GM18909 (cell line): ENCODE data around the gene TMEM109.
A peak's percentile ranks its signal among the peaks of the same experiment; 100 is the strongest.
"Not testable (repeated sequence)": the region's sequence is repeated elsewhere in the genome, so short reads cannot be mapped to it uniquely, and the experiment has no call there.

Experiments
- ATAC-seq: cut with Tn5 transposase; IDR thresholded peaks from one replicate; pipeline ENCODE4 v1.9.1; 2021; ENCODE audit warnings: mild to moderate bottlenecking; ENCODE audit not compliant: unreplicated experiment, poor library complexity

TMEM109 gene

DNA sequence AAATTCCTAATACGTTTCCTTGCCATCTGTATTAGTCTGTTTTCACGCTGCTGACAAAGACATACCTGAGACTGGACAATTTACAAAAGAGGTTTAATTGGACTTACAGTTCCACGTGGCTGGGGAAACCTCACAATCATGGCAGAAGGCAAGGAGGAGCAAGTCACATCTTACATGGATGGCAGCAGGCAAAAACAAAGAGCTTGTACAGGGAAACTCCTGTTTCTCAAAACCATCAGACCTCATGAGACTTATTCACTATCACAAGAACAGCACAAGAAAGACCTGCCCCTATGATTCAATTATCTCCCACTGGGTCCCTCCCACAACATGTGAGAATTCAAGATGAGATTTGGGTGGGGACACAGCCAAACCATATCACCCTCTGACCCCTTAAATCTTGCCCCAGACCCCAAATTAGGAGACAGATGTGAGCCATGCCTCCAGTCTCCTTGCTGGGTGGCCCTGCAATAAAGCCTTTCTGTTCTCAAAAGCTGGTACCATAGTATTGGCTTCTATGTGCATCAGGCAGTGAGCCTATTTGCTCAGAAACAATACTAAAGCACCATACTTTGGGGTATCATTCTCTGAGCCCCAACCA is 4.2 kb upstream of the TMEM109 start:
- not testable (repeated sequence) for ATAC-seq

DNA sequence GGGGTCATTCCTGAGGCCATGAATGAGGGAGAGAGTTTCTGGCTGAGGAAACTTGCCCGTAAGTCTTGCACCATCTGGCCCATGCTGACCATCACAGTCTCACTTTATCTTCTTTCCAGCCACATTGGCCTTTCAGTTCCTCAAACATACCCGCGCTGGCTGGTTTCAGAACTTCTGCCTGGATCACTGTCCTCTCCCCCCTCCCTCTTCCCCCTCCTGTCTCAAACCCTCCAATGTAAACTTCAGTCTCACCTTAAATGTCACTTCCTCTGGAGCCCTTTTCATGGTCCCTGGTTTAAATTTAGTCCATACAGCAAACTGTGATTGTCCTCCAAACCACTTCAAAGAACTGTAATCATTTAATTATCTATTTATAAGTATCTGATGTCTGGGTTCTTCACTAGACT is 3.7 kb upstream of the TMEM109 start:
- ATAC-seq = peak; percentile 45

DNA sequence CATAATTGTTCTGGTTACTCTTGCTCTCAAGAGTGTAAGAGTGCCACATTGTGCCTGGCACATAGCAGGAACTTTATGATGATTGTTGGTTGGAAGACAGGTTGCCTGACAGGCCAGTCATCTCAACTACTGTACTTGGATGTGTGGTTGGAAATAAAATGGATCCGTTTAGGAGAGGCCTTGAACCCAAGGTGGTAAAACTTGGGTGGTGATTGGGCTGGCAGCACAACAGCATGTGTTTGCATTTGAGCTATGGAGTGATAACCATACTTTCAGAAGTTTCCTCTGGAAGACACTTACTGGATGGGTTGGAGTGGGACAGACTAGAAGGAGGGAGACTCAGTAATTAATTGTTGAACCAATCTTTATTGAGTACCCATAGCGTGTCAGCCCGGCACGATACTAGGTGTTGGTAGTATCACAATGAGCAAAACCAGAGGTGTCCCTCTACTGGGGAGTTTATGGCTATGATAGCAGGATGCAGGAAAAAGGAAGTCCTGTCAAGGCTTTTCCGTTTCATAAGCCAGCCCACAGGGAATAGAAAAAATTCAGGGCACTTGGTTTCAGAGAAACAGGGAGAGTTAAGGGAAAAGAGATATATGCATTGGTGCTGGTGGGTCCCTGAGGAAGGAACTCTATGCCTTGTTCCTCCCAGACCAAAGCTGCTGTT is 3.1 kb upstream of the TMEM109 start:
- no peak for ATAC-seq

GRCh38 chr11:60912223-60912850 is 1.6 kb upstream of the TMEM109 start:
- no peak for ATAC-seq

DNA sequence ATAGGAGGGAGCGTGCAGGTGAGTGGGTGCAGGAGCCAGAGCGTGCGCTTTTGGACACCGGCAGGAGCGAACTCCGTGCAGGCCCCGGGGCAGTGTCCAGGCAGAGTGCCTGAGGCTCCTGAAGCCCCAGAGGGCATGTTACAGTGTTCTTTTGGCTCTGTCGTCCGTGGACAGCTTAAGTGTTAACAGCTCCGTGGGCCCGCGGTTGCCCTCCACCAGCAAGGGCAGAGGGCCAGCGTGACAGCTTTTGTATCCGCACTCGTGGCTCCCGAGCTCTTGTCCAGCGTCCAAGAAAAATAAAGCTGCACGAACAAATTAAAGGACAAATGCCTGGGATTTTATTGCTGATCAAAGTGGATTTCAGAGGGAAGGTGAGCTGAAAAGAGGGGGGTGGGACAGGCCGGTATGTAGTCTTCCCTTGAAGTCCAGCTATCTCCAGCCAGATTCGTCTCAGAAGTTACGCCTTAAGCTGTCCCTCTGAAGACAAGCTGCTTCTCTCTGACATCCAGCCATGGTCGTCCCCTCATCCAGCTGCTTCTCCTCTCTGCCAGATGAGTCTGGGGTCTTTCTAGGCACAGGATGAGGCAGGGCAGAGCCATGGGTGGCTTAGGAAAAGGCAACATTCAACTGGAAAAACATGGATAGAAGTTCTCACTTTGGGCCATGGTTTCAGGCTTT is 968 bp upstream of the TMEM109 start:
- no peak for ATAC-seq

GRCh38 chr11:60914633-60915247 is 782 bp downstream of the TMEM109 start:
- peak; percentile 1 for ATAC-seq

- peak; percentile 53 for ATAC-seq
Measured at GRCh38 chr11:60915248-60915914, 1.4 kb downstream of the TMEM109 start.

DNA sequence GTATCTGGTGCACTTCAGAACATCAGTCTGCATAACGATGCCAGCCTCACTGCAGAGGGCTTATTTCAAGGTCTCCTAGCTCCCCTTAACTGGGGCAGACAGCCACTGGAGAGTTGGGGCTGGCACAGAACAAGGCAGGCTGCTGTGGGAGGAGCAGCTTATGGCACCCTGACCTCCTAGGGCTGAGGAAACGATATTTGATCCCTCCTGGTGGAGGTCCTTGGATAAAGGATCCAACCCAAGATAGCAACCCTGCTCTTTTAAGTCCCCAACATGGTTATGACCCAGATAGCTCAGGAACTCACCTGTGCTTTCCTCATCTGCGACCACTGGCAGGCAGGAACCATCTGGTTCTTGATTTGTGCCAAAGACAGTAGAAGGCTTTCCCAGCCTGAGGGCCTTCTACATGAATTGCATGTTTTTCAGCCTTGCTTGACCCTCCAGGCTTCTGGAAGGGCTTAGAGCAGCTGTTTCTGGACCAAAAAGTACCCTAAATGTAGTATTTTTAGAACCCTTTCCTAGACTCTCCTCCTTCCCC is 2.8 kb downstream of the TMEM109 start:
- ATAC-seq = no peak

DNA sequence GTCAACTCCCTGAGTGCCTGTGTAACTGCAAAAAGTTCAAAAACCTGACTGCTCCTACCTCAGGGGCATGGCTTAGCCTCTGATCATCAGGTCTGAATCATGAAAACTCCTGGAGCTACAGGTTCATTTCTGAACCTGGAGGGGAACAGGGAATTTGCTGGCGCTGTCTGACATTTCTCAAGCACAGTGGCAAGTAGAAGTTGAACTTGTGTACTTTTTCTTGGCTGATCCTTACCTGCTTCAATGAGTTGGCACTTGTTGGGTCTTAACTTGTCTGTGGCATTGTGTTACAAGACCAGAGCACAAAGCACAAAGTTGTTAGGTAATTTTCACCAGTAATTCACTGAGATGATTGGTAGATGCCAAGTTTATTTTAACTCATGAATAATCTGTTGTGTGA is 3.3 kb downstream of the TMEM109 start:
- no peak for ATAC-seq

DNA sequence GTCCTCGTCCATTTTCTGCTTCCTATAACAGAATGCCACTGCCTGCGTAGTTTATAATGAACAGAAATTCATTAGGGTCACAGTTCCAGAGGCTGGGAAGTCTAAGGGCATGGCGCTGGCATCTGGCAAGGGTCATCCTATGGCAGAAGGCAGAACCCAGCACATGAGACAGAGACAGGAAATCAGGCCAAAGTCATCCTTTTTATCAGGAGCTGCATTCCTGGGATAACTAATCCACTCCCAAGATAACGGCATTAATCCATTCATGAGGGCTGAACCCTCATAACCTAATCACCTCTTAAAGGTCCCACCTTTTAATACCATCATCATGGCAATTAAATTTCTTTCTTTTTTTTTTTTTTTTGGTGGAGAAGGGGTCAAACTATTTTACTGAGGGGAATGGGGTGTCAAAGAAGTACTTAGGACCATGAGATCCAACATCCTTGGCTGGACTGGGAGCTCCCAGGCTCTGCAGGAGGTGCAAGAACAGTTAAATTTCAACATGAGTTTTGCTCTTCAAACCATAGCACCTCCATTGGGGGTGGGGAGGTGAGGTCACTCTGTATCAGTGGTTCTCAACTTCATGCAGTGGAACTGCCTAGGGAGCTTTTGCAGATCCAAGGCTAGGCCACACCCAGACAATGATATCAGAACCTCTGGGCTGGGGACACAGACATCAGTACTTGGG is 4.4 kb downstream of the TMEM109 start:
- no peak for ATAC-seq

- ATAC-seq = no peak
Measured at GRCh38 chr11:60918939-60919265, 4.9 kb downstream of the TMEM109 start.

DNA sequence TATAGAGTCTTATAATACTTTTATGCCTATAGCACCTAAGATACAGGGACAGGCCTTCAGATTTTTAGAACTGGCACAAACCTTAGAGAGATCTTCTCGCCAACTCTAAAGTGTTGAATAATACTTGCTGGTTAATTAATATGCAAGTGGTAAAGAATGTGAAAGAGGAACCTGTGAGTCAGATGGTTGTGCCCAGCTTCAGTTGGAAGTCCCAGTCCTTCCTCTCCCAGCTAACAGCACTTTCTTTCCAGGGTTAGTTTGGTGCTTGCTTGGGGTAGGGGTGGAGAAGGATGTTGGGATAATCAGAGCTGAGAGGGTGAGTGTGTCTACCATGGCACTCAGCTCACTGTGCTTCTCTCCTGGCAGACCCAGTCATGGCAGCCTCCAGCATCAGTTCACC is 5.4 kb downstream of the TMEM109 start:
- ATAC-seq = no peak

GRCh38 chr11:60919956-60920355 is 6.0 kb downstream of the TMEM109 start:
- ATAC-seq = no peak

GRCh38 chr11:60921259-60921658 is 7.3 kb downstream of the TMEM109 start:
- ATAC-seq = no peak

- ATAC-seq = no peak
Measured at GRCh38 chr11:60921777-60922335, 7.9 kb downstream of the TMEM109 start.

GRCh38 chr11:60922906-60923305 is 8.9 kb downstream of the TMEM109 start:
- no peak for ATAC-seq

GRCh38 chr11:60923326-60923725 is 9.4 kb downstream of the TMEM109 start:
- ATAC-seq = no peak

DNA sequence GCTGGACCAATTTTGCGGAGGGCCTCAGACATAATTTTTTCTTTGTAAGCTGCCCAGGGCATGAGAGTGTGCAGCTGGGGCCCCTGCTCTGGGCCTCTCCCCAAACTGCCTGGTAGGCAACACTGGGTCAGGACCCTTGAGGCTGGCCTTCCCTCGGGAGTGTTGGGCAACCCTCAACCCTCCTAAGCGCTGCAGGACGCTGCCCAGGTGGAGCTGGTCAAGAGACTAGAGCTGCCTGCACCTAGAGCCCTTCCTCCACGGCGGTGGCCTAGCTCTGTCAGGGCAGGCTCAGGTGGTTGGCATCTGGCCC is 9.8 kb downstream of the TMEM109 start:
- no peak for ATAC-seq

DNA sequence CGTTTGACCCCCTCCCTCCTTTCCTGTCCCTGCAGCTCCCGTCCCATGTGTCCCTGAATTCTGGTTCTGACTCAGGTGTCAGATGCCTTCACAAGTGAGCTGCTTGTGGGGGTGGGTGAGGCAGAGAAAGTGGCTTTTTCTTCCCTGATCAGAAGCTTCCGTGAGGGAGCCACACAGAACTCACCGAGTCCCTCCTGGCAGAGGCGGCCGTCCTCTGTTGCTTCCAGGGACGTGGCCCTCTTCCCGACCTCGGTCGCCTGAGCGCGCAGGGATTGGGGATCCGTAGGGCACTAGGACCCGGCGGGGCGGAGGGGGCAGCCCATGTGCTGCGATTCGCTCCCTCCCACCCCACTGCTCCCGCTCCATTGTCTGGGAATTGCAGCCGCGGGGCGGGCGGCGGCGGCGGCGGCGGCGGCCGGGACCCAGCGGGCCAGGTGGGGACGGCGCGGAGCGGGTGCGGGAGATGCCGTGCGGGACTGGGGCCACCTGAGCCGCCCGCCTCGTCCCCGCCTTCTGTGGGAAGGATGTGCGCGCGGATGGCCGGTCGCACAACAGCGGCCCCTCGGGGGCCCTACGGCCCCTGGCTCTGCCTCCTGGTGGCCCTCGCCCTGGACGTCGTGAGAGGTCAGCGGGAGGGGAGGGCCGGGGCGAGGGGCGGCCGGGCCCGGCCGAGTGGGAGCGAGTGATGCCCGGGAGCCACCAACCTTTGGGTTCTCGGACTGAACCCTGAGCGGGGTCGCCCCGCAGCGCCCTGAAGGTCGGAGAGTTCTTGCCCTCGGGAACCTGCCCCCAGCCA is 10.3 kb downstream of the TMEM109 start, which contains the start of gene TMEM132A:
TMEM132A (plus strand) TSS at position 351 of the 796 bp plus-strand sequence; CDS start at position 525, 174 bp downstream.
- no peak for ATAC-seq
